ENCODE measurements around the gene PTGIS. TPM values are rescaled to one million over a fixed set of nuclear protein-coding genes. Genes with fewer than 3 reads are reported as not detected.

The PTGIS gene
- polyA plus RNA-seq, 1 donor (not counting 4 experiments of a cell fraction or from before 2014, with no cell fraction given): not detected

DNA sequence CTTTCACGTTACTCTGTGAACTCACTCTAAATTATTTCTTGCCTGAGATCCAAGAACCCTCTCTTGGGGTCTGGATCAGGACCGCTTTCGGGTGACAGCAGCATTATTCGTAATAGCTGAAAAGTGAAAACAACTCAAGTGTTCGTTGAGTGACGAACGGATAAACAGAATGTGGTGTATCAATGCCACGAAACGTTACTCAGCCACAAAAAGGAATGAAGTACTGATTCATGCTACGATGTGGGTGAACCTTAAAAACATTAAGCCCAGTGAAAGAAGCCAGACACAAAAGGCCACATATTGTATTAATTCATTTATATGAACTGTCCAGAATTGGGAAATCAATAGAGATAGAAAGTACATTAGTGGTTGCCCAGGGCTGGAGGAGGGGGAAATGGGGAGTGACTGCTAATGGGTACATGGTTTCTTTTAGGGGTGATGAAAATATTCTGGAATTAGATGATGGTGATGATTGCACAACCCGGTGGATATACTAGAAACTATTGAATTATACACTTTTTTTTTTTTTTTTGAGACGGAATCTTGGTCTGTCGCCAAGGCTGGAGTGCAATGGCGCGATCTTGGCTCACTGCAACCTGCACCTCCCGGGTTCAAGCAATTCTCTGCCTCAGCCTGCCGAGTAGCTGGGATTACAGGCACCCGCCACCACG lies 8.4 kb downstream of the PTGIS start:
- Histone ChIP-seq H3K27me3 (ENCODE audit: control insufficient read depth, extremely low read depth, insufficient read depth, low read length) (peaks cover 16% of the 10 kb centered on the region), H3K79me2 (ENCODE audit: control insufficient read depth, insufficient read depth, low read length) (no peaks in the 10 kb centered on the region), H2AFZ (ENCODE audit: control insufficient read depth, low read length) (no peak overlapping the region), H4K20me1 (ENCODE audit: control insufficient read depth, extremely low read depth, insufficient read depth, low read length) (no peaks in the 10 kb centered on the region), H3K27ac (ENCODE audit: control insufficient read depth, insufficient read depth, low read length) (no peak overlapping the region), H3K9me1 (ENCODE audit: control insufficient read depth, extremely low read depth, insufficient read depth, low read length) (no peaks in the 10 kb centered on the region), H3K9ac (ENCODE audit: control insufficient read depth, extremely low read depth, insufficient read depth, low read length) (no peak overlapping the region), H3K4me2 (ENCODE audit: control insufficient read depth, extremely low read depth, insufficient read depth, low read depth, low read length) (no peak overlapping the region), H3K36me3 (ENCODE audit: control insufficient read depth in 2 of 2, extremely low read depth in 1 of 2, insufficient read depth in 2 of 2, low read length in 2 of 2) (no peaks in the 10 kb centered on the region), H3K4me3 (ENCODE audit: control insufficient read depth in 2 of 3, extremely low read depth in 1 of 3, insufficient read depth in 2 of 3, low read depth in 1 of 3, low read length in 3 of 3) (no peak overlapping the region), H3K9me3 (ENCODE audit: control insufficient read depth, low read depth, low read length) (no peaks in the 10 kb centered on the region), H3K4me1 (ENCODE audit: control insufficient read depth, extremely low read depth, insufficient read depth, low read length) (no peaks in the 10 kb centered on the region)
- no peak for TF ChIP-seq EZH2 (IDR thresholded peaks at IDR 0.05; ENCODE audit: low read length)
- TF ChIP-seq, protein P1, sequence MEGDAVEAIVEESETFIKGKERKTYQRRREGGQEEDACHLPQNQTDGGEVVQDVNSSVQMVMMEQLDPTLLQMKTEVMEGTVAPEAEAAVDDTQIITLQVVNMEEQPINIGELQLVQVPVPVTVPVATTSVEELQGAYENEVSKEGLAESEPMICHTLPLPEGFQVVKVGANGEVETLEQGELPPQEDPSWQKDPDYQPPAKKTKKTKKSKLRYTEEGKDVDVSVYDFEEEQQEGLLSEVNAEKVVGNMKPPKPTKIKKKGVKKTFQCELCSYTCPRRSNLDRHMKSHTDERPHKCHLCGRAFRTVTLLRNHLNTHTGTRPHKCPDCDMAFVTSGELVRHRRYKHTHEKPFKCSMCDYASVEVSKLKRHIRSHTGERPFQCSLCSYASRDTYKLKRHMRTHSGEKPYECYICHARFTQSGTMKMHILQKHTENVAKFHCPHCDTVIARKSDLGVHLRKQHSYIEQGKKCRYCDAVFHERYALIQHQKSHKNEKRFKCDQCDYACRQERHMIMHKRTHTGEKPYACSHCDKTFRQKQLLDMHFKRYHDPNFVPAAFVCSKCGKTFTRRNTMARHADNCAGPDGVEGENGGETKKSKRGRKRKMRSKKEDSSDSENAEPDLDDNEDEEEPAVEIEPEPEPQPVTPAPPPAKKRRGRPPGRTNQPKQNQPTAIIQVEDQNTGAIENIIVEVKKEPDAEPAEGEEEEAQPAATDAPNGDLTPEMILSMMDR (optimal IDR thresholded peaks at IDR 0.05 in 1 of 3, IDR thresholded peaks at IDR 0.05 in 1 of 3, conservative IDR thresholded peaks at IDR 0.05 in 1 of 3; ENCODE audit: extremely low read depth in 1 of 3, insufficient read depth in 2 of 3, low read length in 3 of 3): no peak
- dilution Hi-C loops (cut with MboI; ENCODE audit: extremely low pct_ligation_motif_present, low sequenced_read_pairs): no loop called here
- FAIRE-seq (no peak), DNase-seq (ENCODE audit: low read depth, low spot score) (no peak)

DNA sequence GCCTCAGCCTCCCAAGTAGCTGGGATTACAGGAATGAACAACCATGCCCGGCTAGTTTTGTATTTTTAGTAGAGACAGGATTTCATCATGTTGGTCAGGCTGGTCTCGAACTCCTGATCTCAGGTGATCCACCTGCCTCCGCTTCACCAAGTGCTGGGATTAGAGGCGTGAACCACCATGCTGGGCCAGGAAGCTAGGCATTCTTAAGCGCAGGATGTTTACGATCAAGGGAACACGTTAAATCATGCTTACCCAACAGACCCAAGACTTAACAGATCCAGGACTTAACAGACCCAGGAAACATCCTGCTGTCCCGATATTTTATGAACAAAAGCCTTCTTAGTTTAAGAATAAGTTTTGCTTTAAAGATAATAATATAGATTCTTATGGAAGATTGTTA lies 9.1 kb downstream of the PTGIS start:
- H4K20me1 ChIP-seq (ENCODE audit: control insufficient read depth, extremely low read depth, insufficient read depth, low read length): no peaks in the 10 kb centered on the region
- no peaks in the 10 kb centered on the region for H3K9me3 ChIP-seq (ENCODE audit: control insufficient read depth, low read depth, low read length)
- peaks cover 20% of the 10 kb centered on the region for H3K27me3 ChIP-seq (ENCODE audit: control insufficient read depth, extremely low read depth, insufficient read depth, low read length)
- H3K79me2 ChIP-seq (ENCODE audit: control insufficient read depth, insufficient read depth, low read length): no peaks in the 10 kb centered on the region
- FAIRE-seq (no peak), DNase-seq (ENCODE audit: low read depth, low spot score) (no peak)
- dilution Hi-C loops (cut with MboI; ENCODE audit: extremely low pct_ligation_motif_present, low sequenced_read_pairs): no loop called here
- no peak overlapping the region for H3K4me2 ChIP-seq (ENCODE audit: control insufficient read depth, extremely low read depth, insufficient read depth, low read depth, low read length)
- H3K4me3 ChIP-seq (ENCODE audit: control insufficient read depth in 2 of 3, extremely low read depth in 1 of 3, insufficient read depth in 2 of 3, low read depth in 1 of 3, low read length in 3 of 3): no peak overlapping the region
- H3K9ac ChIP-seq (ENCODE audit: control insufficient read depth, extremely low read depth, insufficient read depth, low read length): no peak overlapping the region
- H3K27ac ChIP-seq (ENCODE audit: control insufficient read depth, insufficient read depth, low read length): no peak overlapping the region
- H3K9me1 ChIP-seq (ENCODE audit: control insufficient read depth, extremely low read depth, insufficient read depth, low read length): no peaks in the 10 kb centered on the region
- H3K36me3 ChIP-seq (ENCODE audit: control insufficient read depth in 2 of 2, extremely low read depth in 1 of 2, insufficient read depth in 2 of 2, low read length in 2 of 2): no peaks in the 10 kb centered on the region
- H3K4me1 ChIP-seq (ENCODE audit: control insufficient read depth, extremely low read depth, insufficient read depth, low read length): no peaks in the 10 kb centered on the region
- TF ChIP-seq, protein P1 (optimal IDR thresholded peaks at IDR 0.05 in 1 of 3, IDR thresholded peaks at IDR 0.05 in 1 of 3, conservative IDR thresholded peaks at IDR 0.05 in 1 of 3; ENCODE audit: extremely low read depth in 1 of 3, insufficient read depth in 2 of 3, low read length in 3 of 3): no peak
- no peak for TF ChIP-seq EZH2 (IDR thresholded peaks at IDR 0.05; ENCODE audit: low read length)
- no peak overlapping the region for H2AFZ ChIP-seq (ENCODE audit: control insufficient read depth, low read length)

Data from keratinocyte (primary cell).